GM12878 (cell line): ENCODE results near the gene RBM7. TPM values are rescaled to one million over a fixed set of nuclear protein-coding genes. Genes with fewer than 3 reads are reported as not detected.

Experiments used
- ATAC-seq: fragments of 200-7000 bp; cut with Tn5 transposase; 3 replicates; pipeline ENCODE4 v1.9.1; 2020; ENCODE audit warnings: mild to moderate bottlenecking, moderate library complexity
- BruUV-seq: library from RNA; stranded (reverse); fragments of 400-500 nt; replicated peaks from 2 replicates; lab custom pipeline; 2021; lab: Mats Ljungman, UMichigan
- CTCF ChIA-PET: fragments of 300-600 bp; sonication (Branson Sonifier 250); formaldehyde crosslinking; extraction: SDS; loops from one replicate; lab custom pipeline; 2021; ENCODE audit warnings: inconsistent platforms; lab: Yijun Ruan, JAX
- POLR2A ChIA-PET: fragments of 350-600 bp; formaldehyde crosslinking; extraction: SDS; loops from one replicate; lab custom pipeline; 2021; ENCODE audit warnings: inconsistent platforms; lab: Charles Lee
- RAD21 ChIA-PET: fragments of 300-600 bp; sonication (Branson Sonifier 250); formaldehyde crosslinking; loops from one replicate; lab custom pipeline; 2023; ENCODE audit warnings: antibody characterized with exemption; ENCODE audit not compliant: unreplicated experiment; lab: Charles Lee
- SMC1A ChIA-PET: fragments of 300-600 bp; sonication (Branson Sonifier 250); formaldehyde crosslinking; loops from one replicate; lab custom pipeline; 2023; ENCODE audit not compliant: unreplicated experiment, uncharacterized antibody; lab: Charles Lee
- DNase-seq: peaks from one replicate; pipeline ENCODE4 v3.0.0-alpha.2; 2011; ENCODE audit warnings: low read depth, low spot score
- FAIRE-seq: peaks from 3 replicates; lab custom pipeline; 2011; peaks lifted over from hg19 to GRCh38; lab: Jason Lieb, UNC
- H2AFZ ChIP-seq: 2 replicates; pipeline ENCODE4 v1.6.0; 2011; ENCODE audit warnings: low read depth, low read length, control low read depth; ENCODE audit not compliant: control insufficient read depth
- H3K27ac ChIP-seq: 2 replicates; pipeline ENCODE4 v1.5.1; 2011; ENCODE audit warnings: control low read depth; ENCODE audit not compliant: control insufficient read depth, insufficient read depth
- H3K27me3 ChIP-seq, 2 experiments: replicated peaks in 1 of 2; 2 replicates each; pipeline versions ENCODE4 v1.6.0 to v1.6.1; 2011; ENCODE audit warnings: low read length in 1 of 2; ENCODE audit not compliant: control insufficient read depth in 2 of 2, insufficient read depth in 2 of 2
- H3K36me3 ChIP-seq, 2 experiments: 2 replicates each; pipeline ENCODE4 v1.5.1; 2011; ENCODE audit warnings: low read length in 1 of 2; ENCODE audit not compliant: control insufficient read depth in 2 of 2, insufficient read depth in 2 of 2
- H3K4me1 ChIP-seq: 2 replicates; pipeline ENCODE4 v1.6.1; 2011; ENCODE audit warnings: mild to moderate bottlenecking, low read length, moderate library complexity, mixed read lengths; ENCODE audit not compliant: control insufficient read depth, insufficient read depth
- H3K4me2 ChIP-seq: 2 replicates; pipeline ENCODE4 v1.6.0; 2011; ENCODE audit warnings: control low read depth; ENCODE audit not compliant: control insufficient read depth, insufficient read depth
- H3K4me3 ChIP-seq: fragments of 200-600 bp; sonication (generic); 2 replicates; pipeline ENCODE4 v1.5.1; 2016
- H3K79me2 ChIP-seq: 2 replicates; pipeline ENCODE4 v1.6.0; 2011; ENCODE audit warnings: low read length; ENCODE audit not compliant: control insufficient read depth, insufficient read depth
- H3K9ac ChIP-seq: 2 replicates; pipeline ENCODE4 v1.8.0; 2011; ENCODE audit warnings: low read length, control low read depth, mixed read lengths; ENCODE audit not compliant: control insufficient read depth, insufficient read depth
- H3K9me3 ChIP-seq: replicated peaks from 3 replicates; pipeline ENCODE4 v1.5.1; 2011; ENCODE audit warnings: mild to moderate bottlenecking, low read length; ENCODE audit not compliant: control insufficient read depth, insufficient read depth
- H4K20me1 ChIP-seq: 2 replicates; pipeline ENCODE4 v1.6.0; 2011; ENCODE audit not compliant: control insufficient read depth, insufficient read depth
- CHD1 ChIP-seq: IDR thresholded peaks from 2 replicates; pipeline ENCODE4 v1.6.1; 2012; ENCODE audit warnings: low read depth, low read length, improper control_type of control experiment
- CHD2 ChIP-seq: IDR thresholded peaks from 2 replicates; pipeline ENCODE4 v1.6.1; 2011; ENCODE audit warnings: low read depth, low read length, improper control_type of control experiment, borderline replicate concordance
- CREB1 ChIP-seq: IDR thresholded peaks from 2 replicates; pipeline ENCODE4 v1.6.1; 2012; ENCODE audit warnings: low read depth, mild to moderate bottlenecking, inconsistent platforms
- E4F1 ChIP-seq: fragments of 450-650 bp; IDR thresholded peaks from 2 replicates; pipeline ENCODE4 v1.6.1; 2018; ENCODE audit warnings: borderline replicate concordance, mild to moderate bottlenecking; ENCODE audit not compliant: partially characterized antibody
- MTA3 ChIP-seq: IDR thresholded peaks from 2 replicates; pipeline ENCODE4 v1.6.1; 2012; ENCODE audit warnings: low read length, inconsistent platforms, borderline replicate concordance
- MXI1 ChIP-seq: fragments of 150-350 bp; IDR thresholded peaks from 2 replicates; pipeline ENCODE4 v1.6.1; 2011; ENCODE audit warnings: low read depth, mild to moderate bottlenecking, inconsistent platforms, low read length, improper control_type of control experiment
- MYB ChIP-seq: fragments of 150-350 bp; IDR thresholded peaks from 2 replicates; pipeline ENCODE4 v1.6.1; 2014; ENCODE audit warnings: mild to moderate bottlenecking, low read depth, low read length, borderline replicate concordance
- NFYB ChIP-seq: IDR thresholded peaks from 2 replicates; pipeline ENCODE4 v1.6.1; 2011; ENCODE audit warnings: low read depth, mild to moderate bottlenecking, low read length, improper control_type of control experiment, moderate library complexity; ENCODE audit not compliant: insufficient read depth
- PML ChIP-seq: IDR thresholded peaks from 2 replicates; pipeline ENCODE4 v1.6.1; 2012; ENCODE audit warnings: low read length, inconsistent platforms
- POLR2AphosphoS2 ChIP-seq: IDR thresholded peaks from 2 replicates; pipeline ENCODE4 v1.6.1; 2011; ENCODE audit warnings: low read depth, mild to moderate bottlenecking, low read length, improper control_type of control experiment, moderate library complexity
- SREBF1 ChIP-seq: IDR thresholded peaks from 2 replicates; pipeline ENCODE4 v1.6.1; 2012; ENCODE audit warnings: mild to moderate bottlenecking, low read length
- TAF1 ChIP-seq: IDR thresholded peaks from 2 replicates; pipeline ENCODE4 v1.6.1; 2011; ENCODE audit warnings: mild to moderate bottlenecking, low read depth, low read length, borderline replicate concordance
- ZBTB33 ChIP-seq: fragments of 450-650 bp; IDR thresholded peaks from 2 replicates; pipeline ENCODE4 v1.6.1; 2017; ENCODE audit warnings: mild to moderate bottlenecking
- ZBTB40 ChIP-seq: fragments of 450-650 bp; IDR thresholded peaks from 2 replicates; pipeline ENCODE4 v1.6.1; 2016; ENCODE audit warnings: mild to moderate bottlenecking, moderate library complexity, borderline replicate concordance
- ZNF207 ChIP-seq: fragments of 450-650 bp; IDR thresholded peaks from 2 replicates; pipeline ENCODE4 v1.6.1; 2014; ENCODE audit warnings: antibody characterized with exemption, mild to moderate bottlenecking, borderline replicate concordance
- WGBS: methylation state at CpG from one replicate; pipeline ENCODE4 v1.1.6; 2016; ENCODE audit warnings: low lambda C conversion rate; ENCODE audit not compliant: insufficient replicate concordance, insufficient coverage; ENCODE audit errors: missing lambda C conversion rate; 5-methylcytosine and 5-hydroxymethylcytosine counted together
- in situ Hi-C: fragments of 300-500 bp; cut with MboI; formaldehyde crosslinking; loops from 9 replicates; pipeline ENCODE4 v1.14.3; 2018; ENCODE audit warnings: mixed read lengths
- intact Hi-C: fragments of 100-400 bp; cut with micrococcal nuclease; formaldehyde crosslinking; loops from one replicate; pipeline ENCODE4 v1.14.2; 2022; ENCODE audit not compliant: unreplicated experiment
- polyA plus RNA-seq, 11 experiments: library from polyadenylated mRNA; depleted of rRNA in 4 of 11; unstranded in 6 of 11; stranded (reverse) in 5 of 11; fragments of >200 nt; fragmentation: Nextera tagmentation in 4 of 11; fragmentation: Illumina TruSeq in 1 of 11; extraction: Ambion mirVana in 4 of 11; extraction: Trizol in 1 of 11; gene quantifications; 1 replicate in 1 of 11; 2 replicates in 10 of 11; pipeline versions ENCODE4 v1.2.1 to v1.2.3, GENCODE V29; 2011 to 2016; ENCODE audit warnings: inconsistent platforms in 2 of 11, missing spikeins in 2 of 11, low read depth in 1 of 11
- total RNA-seq, 4 experiments: library from RNA; depleted of rRNA in 3 of 4; stranded (reverse); fragments of >200 nt in 3 of 4; fragmentation: Illumina TruSeq in 1 of 4; extraction: Trizol in 1 of 4; gene quantifications; 2 replicates each; pipeline versions ENCODE4 v1.2.1 to v1.2.3, GENCODE V29; 2013 to 2021

Gene RBM7
- total and polyA plus RNA-seq, 10 of the 15 experiments (the other 5 are each of a cell fraction or from before 2014, with no cell fraction given) = 17.0 to 46.2 (median 26.0) TPM

- TF ChIP-seq ZBTB33 (no peak), CHD2 (no peak), MXI1 (no peak), CREB1 (no peak), NFYB (no peak), MTA3 (no peak)
These were observed 845 bp downstream of the RBM7 start (continued) for GRCh38 chr11:114401311-114401710.

- RAD21 ChIA-PET = interaction anchor here (0.7 kb wide), 1 partner anchor 13 kb away, joined by 3 read pairs; the partner anchor contains the start of genes C11orf71 and RBM7
- H3K4me3 ChIP-seq = no peak overlapping the region
- no peaks in the 10 kb centered on the region for H3K9me3 ChIP-seq
- FAIRE-seq (no peak), DNase-seq (no peak), ATAC-seq (no peak)
- CTCF ChIA-PET = no interaction called here
- SMC1A ChIA-PET = no interaction called here
- no peaks in the 10 kb centered on the region; the same call in 1 of the 2 replicates for H3K4me1 ChIP-seq
- BruUV-seq = no TSS peak
- H3K27ac ChIP-seq = no peak overlapping the region
- POLR2A ChIA-PET = no interaction called here
- WGBS = 100% methylated on average over 4 of the region's 4 CpGs
- H2AFZ ChIP-seq = no peak overlapping the region
- peaks cover 0 to 5% of the 10 kb centered on the region in 2 experiments; a peak in 2 of 4 replicates for H3K36me3 ChIP-seq
- no peak overlapping the region for H3K9ac ChIP-seq
- no peaks in the 10 kb centered on the region for H3K27me3 ChIP-seq
- in situ Hi-C loops = no loop called here
- H3K79me2 ChIP-seq = no peaks in the 10 kb centered on the region
- TF ChIP-seq SREBF1 (no peak), POLR2AphosphoS2 (no peak), ZBTB40 (no peak), CHD1 (no peak), ZNF207 (no peak), MYB (no peak), PML (no peak), TAF1 (no peak), E4F1 (no peak)
- intact Hi-C loops = no loop called here
- no peaks in the 10 kb centered on the region; the same call in 1 of the 2 replicates for H4K20me1 ChIP-seq
- H3K4me2 ChIP-seq = no peak overlapping the region
These were observed 12.5 kb downstream of the RBM7 start for GRCh38 chr11:114412946-114413345.
